Heart right ventricle (tissue), 16 donors: ENCODE results near the gene SHMT1. TPM values are rescaled to one million over a fixed set of nuclear protein-coding genes. Genes with fewer than 3 reads are reported as not detected.
"Not testable (repeated sequence)": the region's sequence is repeated elsewhere in the genome, so short reads cannot be mapped to it uniquely, and the experiment has no call there.

Experiments used
- ATAC-seq, 8 donors: fragments of 200-7000 bp; cut with Tn5 transposase; one replicate each; pipeline ENCODE4 v1.9.1; 2020; ENCODE audit warnings: mild to moderate bottlenecking in 8 of 8, moderate library complexity in 8 of 8, moderate number of reproducible peaks in 1 of 8
- DNase-seq, 2 donors: peaks; one replicate each; pipeline ENCODE4 v3.0.0-alpha.2; 2020
- H3K27ac ChIP-seq, 10 donors: fragments of 200-600 bp; sonication (generic) in 2 of 10; one replicate each; pipeline versions ENCODE4 v1.5.0 to v1.8.0; 2020 to 2022; ENCODE audit warnings: mild to moderate bottlenecking in 3 of 10
- H3K27me3 ChIP-seq, 7 donors: fragments of 200-600 bp; one replicate each; pipeline ENCODE4 v1.8.0; 2021 to 2022; ENCODE audit warnings: mild to moderate bottlenecking in 2 of 7
- H3K36me3 ChIP-seq, 9 donors: fragments of 200-600 bp; sonication (generic) in 1 of 9; one replicate each; pipeline versions ENCODE4 v1.5.0 to v1.8.0; 2020 to 2022; ENCODE audit warnings: mild to moderate bottlenecking in 2 of 9
- H3K4me1 ChIP-seq, 9 donors: fragments of 200-600 bp; sonication (generic) in 1 of 9; one replicate each; pipeline versions ENCODE4 v1.5.0 to v1.8.0; 2020 to 2022; ENCODE audit warnings: mild to moderate bottlenecking in 4 of 9
- H3K4me3 ChIP-seq, 10 donors: fragments of 200-600 bp; sonication (generic) in 2 of 10; one replicate each; pipeline versions ENCODE4 v1.5.0 to v1.8.0; 2020 to 2022; ENCODE audit warnings: mild to moderate bottlenecking in 7 of 10, moderate library complexity in 2 of 10
- H3K9me3 ChIP-seq, 11 donors: fragments of 200-600 bp in 10 of 11; sonication (generic) in 2 of 11; one replicate each; pipeline versions ENCODE4 v1.5.0 to v1.8.0; 2013 to 2022; ENCODE audit warnings: mild to moderate bottlenecking in 2 of 11, control low read depth in 1 of 11, moderate library complexity in 1 of 11
- WGBS, 2 donors: extraction: QIAGEN DNeasy Blood & Tissue Kit; methylation state at CpG; one replicate each; pipeline ENCODE4 v1.1.7; 2013; ENCODE audit warnings: inconsistent platforms in 1 of 2; 5-methylcytosine and 5-hydroxymethylcytosine counted together
- intact Hi-C, 10 donors: fragments of 100-400 bp; cut with DNase I; formaldehyde crosslinking; loops; one replicate each; pipeline versions ENCODE4 v1.11.1 to v1.14.2; 2022
- long read RNA-seq, 3 donors: library from polyadenylated mRNA; unstranded; transcript quantifications; one replicate each; pipeline ENCODE4 v2.0.0, GENCODE V29; 2020 to 2021
- polyA plus RNA-seq, 2 donors: library from polyadenylated mRNA; stranded (reverse); fragments of 200-250 nt; gene quantifications; one replicate each; pipeline ENCODE4 v1.2.3, GENCODE V29; 2013
- total RNA-seq, 10 donors: library from RNA; stranded (reverse); fragmentation: NEBNext Ultra II Directional in 3 of 10; extraction: Animal tissue kit (Norgen Biotek cat#: 25700) in 3 of 10; gene quantifications; one replicate each; pipeline versions ENCODE4 v1.2.1 to v1.2.4, GENCODE V29; 2021 to 2023
- TF ChIP-seq, protein P1 (sequence below), 9 donors: fragments of 200-600 bp; sonication (generic) in 2 of 9; IDR thresholded peaks; one replicate each; pipeline versions ENCODE4 v1.5.0 to v1.8.0; 2021 to 2022; ENCODE audit warnings: antibody characterized with exemption in 9 of 9, mild to moderate bottlenecking in 5 of 9, moderate library complexity in 1 of 9
- donor health status: Arrhythmogenic right ventricular cardiomyopathy.
- donor health status: ischemic (EF 13 %, LVEDD 7.1; RV severe dilation, severe dysfunction).
- donor health status: healthy with polysubstance abuse.
- donor health status: DM: no; HTN: yes; CAD: no.
- donor health status: DM: no; HTN: no; CAD: no.
- donor health status: ischemic (EF 25% LVEDD 6.9; RV normal size, moderate dysfunction).
- donor health status: ischemic (EF 25% LVEDD 5.7; RV mildly dilated, moderate dysfunction).
- donor health status: healthy.
- donor health status: DM: yes; HTN: yes; CAD: no.
- donor health status: Ischemic cardiomyopathy.
- donor health status: ischemic (EF 35%, LVEDD 5.7; RV mildly dilated, moderate dysfunction).
- donor health status: nonischemic (EF 11% LVEDD 7.7; RV severe dilation, severe dysfunction).
- donor health status: DM: yes; HTN: yes; CAD: no.
- donor health status: PGD.
- donor health status: ischemic (EF 29% LVEDD 5.4; RV normal size, mild dysfunction).
- donor health status: nonischemic (EF 23%, LVEDD 6.1; RV moderate dilation, normal function).

SHMT1 gene
- total RNA-seq (10 to 100 TPM in 1 of 10 donors, 1 to 10 TPM in 9; 2.7 to 11.6 (median 4.9) TPM), polyA plus RNA-seq (1 to 10 TPM; 7.3 to 8.4 TPM)
- long read RNA-seq, donor 1, transcript SHMT1-201 (12 exons, 2,464 nt) = major isoform, 19 of 28 reads
- long read RNA-seq, donor 1, partial matches to known transcripts = 2 of 28 reads
- long read RNA-seq, donor 1, other reads (novel, unspliced or antisense) = 4 of 28 reads
- long read RNA-seq, donor 2, transcript SHMT1-201 (12 exons, 2,464 nt) = major isoform, 10 of 20 reads
- long read RNA-seq, donor 2, transcript SHMT1-203 (11 exons, 1,656 nt) = minor isoform, 6 of 20 reads
- long read RNA-seq, donor 2, partial matches to known transcripts = 2 of 20 reads
- long read RNA-seq, donor 2, other reads (novel, unspliced or antisense) = 0 of 20 reads
- long read RNA-seq, donor 3, transcript SHMT1-201 (12 exons, 2,464 nt) = major isoform, 8 of 27 reads
- long read RNA-seq, donor 3, transcript SHMT1-203 (11 exons, 1,656 nt) = minor isoform, 5 of 27 reads
- long read RNA-seq, donor 3, partial matches to known transcripts = 7 of 27 reads
- long read RNA-seq, donor 3, other reads (novel, unspliced or antisense) = 6 of 27 reads

DNA sequence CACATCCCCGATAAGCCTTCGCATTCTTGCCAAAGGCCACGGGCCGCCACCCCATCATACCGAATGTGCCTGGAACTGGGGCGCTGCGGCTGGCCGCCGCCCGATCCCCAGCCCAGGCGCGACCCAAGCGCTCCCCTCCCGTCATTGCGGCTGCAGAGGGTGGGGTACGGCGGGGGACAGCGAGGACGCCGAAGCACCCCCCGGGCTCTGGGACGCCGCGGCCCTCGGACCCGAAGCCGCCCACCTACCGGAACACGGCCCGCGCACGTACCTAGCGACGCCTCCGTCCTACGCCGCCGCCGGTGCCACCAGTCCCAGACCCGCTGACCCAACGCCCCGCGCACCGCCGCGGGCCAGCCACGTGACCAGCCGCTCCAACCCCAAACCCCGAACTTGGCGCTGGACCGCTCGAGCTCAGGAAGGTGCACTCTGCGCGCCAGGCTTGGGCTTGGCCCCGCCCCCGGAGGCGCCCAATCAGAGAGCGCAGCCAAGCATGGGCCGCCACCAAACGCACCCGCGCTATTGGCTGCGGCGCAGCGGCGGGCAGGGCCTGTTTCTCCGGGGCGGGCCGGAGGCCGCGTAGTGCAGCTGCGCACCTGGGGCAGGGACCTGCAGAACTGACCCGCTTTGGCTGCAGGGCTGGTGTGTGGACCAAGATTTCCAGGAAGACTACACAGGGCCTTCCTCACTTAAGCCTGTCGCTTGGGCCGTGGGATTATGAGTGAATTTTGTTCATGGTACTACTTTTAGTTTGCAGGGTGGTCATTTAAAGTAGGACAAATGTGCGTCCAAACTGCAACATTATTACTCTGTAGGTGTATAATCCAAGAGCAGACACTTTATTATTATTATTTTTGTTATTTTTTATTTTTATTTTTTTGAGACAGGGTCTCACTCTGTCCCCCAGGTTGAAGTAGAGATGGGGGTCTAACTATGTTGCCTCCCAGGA is at the start of gene SHMT1:
SHMT1 (minus strand) TSS at position 450 of the 949 bp plus-strand sequence. CDS start 7,569 bp downstream, outside the sequence.
- intact Hi-C loops = loop anchor here in 2 of 10 donors (2.0 kb wide), 1 partner anchor 49 kb away; the partner anchor contains the start of genes SMCR8 (in 2 of the 2) and TOP3A (in 2 of the 2)
- peak within 1 kb of the TSS in 9 of 10 donors; percentile 23 to 83 (median 74) for H3K27ac ChIP-seq
- ATAC-seq = peak; percentile 99 to 100 (median 100)
- TF ChIP-seq, protein P1, sequence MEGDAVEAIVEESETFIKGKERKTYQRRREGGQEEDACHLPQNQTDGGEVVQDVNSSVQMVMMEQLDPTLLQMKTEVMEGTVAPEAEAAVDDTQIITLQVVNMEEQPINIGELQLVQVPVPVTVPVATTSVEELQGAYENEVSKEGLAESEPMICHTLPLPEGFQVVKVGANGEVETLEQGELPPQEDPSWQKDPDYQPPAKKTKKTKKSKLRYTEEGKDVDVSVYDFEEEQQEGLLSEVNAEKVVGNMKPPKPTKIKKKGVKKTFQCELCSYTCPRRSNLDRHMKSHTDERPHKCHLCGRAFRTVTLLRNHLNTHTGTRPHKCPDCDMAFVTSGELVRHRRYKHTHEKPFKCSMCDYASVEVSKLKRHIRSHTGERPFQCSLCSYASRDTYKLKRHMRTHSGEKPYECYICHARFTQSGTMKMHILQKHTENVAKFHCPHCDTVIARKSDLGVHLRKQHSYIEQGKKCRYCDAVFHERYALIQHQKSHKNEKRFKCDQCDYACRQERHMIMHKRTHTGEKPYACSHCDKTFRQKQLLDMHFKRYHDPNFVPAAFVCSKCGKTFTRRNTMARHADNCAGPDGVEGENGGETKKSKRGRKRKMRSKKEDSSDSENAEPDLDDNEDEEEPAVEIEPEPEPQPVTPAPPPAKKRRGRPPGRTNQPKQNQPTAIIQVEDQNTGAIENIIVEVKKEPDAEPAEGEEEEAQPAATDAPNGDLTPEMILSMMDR (IDR thresholded peaks at IDR 0.05) = no peak
- H3K9me3 ChIP-seq = peaks cover 0 to 5% (median 0%) of the 10 kb centered on the region in 11 donors
- peak; percentile 90 to 94 for DNase-seq
- H3K4me3 ChIP-seq = peak within 1 kb of the TSS; percentile 60 to 98 (median 84)
- peaks cover 0 to 24% (median 13%) of the 10 kb centered on the region in 9 donors for H3K4me1 ChIP-seq
- peaks cover 0 to 14% (median 0%) of the 10 kb centered on the region in 9 donors for H3K36me3 ChIP-seq
- WGBS, 2 donors = 0 to 1% methylated on average over 76 of the region's 76 CpGs
- no peaks in the 10 kb centered on the region for H3K27me3 ChIP-seq

DNA sequence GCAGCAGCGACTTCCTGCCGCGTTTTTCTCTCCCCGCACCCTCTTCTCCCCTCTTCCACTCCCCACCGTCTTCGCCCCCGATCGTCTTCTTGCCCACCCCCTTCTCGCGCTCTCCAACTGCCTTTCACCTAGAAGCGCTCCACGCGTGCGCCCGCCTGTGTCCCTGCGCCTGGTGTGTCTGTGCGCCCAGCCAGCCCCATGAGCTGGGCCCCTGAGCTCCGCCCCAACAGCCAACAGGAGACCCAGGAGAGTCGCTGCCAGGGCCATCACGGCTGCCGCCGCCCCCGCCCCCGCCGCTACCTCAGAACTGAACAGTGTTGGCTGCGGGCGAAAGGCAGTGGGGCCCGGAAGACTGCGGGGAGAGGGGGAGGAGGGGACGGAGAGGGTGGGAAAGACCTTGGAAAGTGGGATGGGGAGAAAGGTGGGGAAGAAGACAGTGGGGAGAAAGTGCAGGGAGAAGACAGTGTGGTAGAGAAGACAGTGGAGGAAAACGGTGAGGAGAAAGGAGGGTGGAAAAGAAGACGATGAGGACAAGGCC is 48.7 kb upstream of the SHMT1 start:
- H3K4me1 ChIP-seq, H3K9me3 ChIP-seq, H3K36me3 ChIP-seq, H3K27ac ChIP-seq, intact Hi-C loops, DNase-seq, H3K4me3 ChIP-seq: not testable (repeated sequence)
- H3K27me3 ChIP-seq = peaks cover 0 to 13% (median 0%) of the 10 kb centered on the region in 7 donors
- no CpG with 5 or more reads among the region's 32 CpGs for WGBS, 2 donors
- ATAC-seq = peak; percentile 81 to 97 (median 89)

DNA sequence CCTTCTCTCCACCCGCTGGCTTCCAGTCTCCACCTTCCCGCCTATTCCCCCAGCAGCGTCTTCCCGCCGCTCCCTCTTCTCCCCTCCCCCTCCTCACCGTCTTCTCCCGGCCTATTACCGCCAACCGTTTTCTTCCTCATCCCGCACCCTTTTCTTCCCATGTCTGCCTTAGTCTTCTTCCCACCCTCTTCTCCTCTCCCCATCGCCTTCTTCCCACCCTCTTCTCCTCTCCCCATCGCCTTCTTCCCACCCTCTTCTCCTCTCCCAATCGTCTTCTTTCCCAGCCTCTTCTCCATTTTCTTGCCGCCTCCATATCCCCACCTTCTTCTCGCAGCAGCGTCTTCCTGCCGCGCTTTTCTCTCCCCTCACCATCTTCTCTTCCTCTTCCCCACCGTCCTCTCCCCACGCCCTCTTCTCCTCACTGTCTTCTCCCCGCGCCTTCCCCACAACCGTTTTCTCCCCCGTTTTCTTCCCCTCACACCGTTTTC is 48.1 kb upstream of the SHMT1 start:
- WGBS, 2 donors = 1 to 2% methylated on average over 20 to 23 of the region's 25 CpGs
- H3K36me3 ChIP-seq, H3K9me3 ChIP-seq, intact Hi-C loops, H3K4me1 ChIP-seq: not testable (repeated sequence)
- H3K27me3 ChIP-seq = peaks cover 0 to 13% (median 0%) of the 10 kb centered on the region in 7 donors
- H3K27ac ChIP-seq = peak overlapping the region in 5 of 10 donors; percentile 48 to 75 (median 66)
- peak; percentile 17 to 46 for DNase-seq
- H3K4me3 ChIP-seq = peak overlapping the region in 8 of 10 donors; percentile 26 to 53 (median 44)
- ATAC-seq = peak; percentile 78 to 90 (median 84)

DNA sequence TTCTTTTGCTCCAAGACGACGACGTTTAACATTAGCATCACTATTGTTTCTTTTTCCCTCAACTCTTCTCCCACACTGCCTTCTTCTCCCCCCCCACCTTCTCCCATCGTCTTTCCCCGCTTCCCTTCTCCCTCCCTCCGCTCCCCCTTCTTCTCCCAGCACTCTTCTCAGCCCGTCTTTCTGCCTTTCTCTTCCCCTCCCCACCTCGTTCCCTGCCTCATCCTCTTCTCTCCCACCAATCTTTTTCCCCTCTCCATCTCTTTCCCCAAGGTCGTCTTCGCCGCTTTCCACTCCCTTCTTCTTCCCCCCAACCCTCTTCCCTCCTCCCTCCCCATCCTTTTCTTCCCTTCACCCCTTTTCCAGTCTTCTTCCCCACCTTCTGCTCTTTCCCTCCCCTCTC is 47.4 kb upstream of the SHMT1 start:
- 4 to 17% methylated on average over 11 of the region's 11 CpGs for WGBS, 2 donors
- intact Hi-C loops, H3K36me3 ChIP-seq, H3K9me3 ChIP-seq, H3K4me1 ChIP-seq, H3K27ac ChIP-seq, DNase-seq: not testable (repeated sequence)
- Histone ChIP-seq H3K4me3 (peak overlapping the region in 3 of 10 donors; percentile 10 to 53 (median 51)), H3K27me3 (peaks cover 0 to 11% (median 0%) of the 10 kb centered on the region in 7 donors)
- ATAC-seq = peak in 2 of 8 donors; percentile 44 to 46

DNA sequence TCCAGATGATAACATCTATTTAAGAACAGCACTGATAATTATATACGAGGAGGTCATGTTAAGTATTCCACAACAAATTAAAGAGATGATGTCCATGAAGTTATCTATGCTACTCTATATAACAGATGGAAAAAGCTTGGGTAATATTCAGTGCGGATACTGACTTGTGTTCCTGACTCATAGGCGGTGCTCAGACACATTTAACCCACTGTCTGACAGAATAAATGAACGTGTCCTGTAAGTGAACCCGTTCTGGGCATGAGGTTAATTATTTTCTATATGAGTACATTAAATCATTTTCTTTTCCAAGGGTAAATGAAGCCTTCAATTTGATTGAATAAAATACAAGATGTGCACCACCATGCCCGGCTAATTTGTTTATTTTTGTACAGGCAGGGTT is 46.0 kb upstream of the SHMT1 start:
- WGBS, 2 donors = 50 to 54% methylated on average over 6 of the region's 6 CpGs
- DNase-seq, intact Hi-C loops, H3K36me3 ChIP-seq, H3K4me1 ChIP-seq, H3K4me3 ChIP-seq, H3K9me3 ChIP-seq, ATAC-seq, H3K27me3 ChIP-seq, H3K27ac ChIP-seq: not testable (repeated sequence)

DNA sequence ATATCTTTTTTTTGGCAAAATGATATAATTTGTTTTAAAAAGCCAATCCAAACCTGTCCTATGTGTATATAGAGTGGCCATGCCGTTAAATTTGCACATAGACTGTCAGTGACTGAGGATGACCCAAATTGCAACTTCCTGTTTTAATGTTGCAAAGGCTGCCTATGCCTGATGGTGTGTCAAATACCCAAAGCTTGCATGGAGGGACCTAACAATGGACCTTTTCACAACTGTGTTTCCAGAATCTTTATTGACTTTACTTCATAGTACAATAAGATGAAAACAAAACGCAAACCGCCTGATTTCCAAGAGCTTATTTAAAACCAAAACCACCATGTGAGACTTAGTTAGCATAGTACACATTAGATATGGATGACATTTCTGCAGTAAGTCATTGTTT is 45.6 kb upstream of the SHMT1 start:
- H3K27me3 ChIP-seq, ATAC-seq, H3K36me3 ChIP-seq, H3K4me1 ChIP-seq, intact Hi-C loops, H3K4me3 ChIP-seq, H3K9me3 ChIP-seq, H3K27ac ChIP-seq, DNase-seq: not testable (repeated sequence)
- WGBS, 2 donors = 49 to 63% methylated on average over 3 of the region's 3 CpGs

DNA sequence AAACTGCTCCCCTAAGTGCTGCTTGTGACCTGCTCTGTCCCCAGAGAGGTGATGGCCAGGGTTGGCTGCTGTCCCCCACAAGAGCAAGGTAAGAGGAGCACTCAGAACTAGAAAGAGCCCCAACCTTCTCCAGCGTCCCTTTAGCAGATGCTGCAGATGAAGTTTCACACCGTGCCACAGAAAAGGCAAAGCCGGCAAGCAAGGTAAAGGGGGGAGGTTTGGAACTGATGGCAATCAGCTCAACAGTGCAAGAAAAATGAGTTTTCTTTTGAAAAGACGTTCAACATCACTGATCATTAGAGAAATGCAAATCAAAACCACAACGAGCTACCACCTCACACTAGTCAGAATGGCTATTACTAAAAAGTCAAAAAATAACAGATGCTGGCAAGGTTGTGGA is 40.3 kb upstream of the SHMT1 start:
- H3K27ac ChIP-seq, DNase-seq, ATAC-seq, H3K4me1 ChIP-seq, intact Hi-C loops, H3K4me3 ChIP-seq, H3K36me3 ChIP-seq, H3K9me3 ChIP-seq, H3K27me3 ChIP-seq: not testable (repeated sequence)
- WGBS, 2 donors = 61% methylated on average over 3 of the region's 5 CpGs; no CpG with 5 or more reads in 1 of the 2 donors

DNA sequence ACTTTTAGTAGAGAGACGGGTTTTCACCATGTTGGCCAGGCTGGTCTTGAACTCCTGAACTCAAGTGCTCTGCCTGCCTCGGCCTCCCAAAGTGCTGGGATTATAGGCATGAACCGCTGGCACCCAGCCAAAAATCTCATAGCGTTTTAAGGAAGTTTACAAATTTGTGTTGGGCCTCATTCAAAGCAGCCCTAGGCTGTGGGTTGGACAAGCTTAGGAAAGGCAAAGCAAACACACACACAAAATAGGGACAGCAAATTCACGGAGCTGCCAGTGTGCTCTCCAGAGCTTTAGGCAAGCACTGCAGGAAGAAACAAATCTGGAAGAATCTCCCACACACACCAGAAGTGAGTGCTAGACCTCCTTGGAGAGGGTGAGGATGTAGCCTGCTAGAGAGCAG is 39.8 kb upstream of the SHMT1 start:
- H3K4me1 ChIP-seq, H3K27me3 ChIP-seq, H3K36me3 ChIP-seq, intact Hi-C loops, H3K4me3 ChIP-seq, ATAC-seq, H3K9me3 ChIP-seq, DNase-seq, H3K27ac ChIP-seq: not testable (repeated sequence)
- 19 to 34% methylated on average over 4 of the region's 5 CpGs for WGBS, 2 donors
